Endothelial cell (in vitro differentiated cells): ENCODE measurements around the gene RBM39. TPM values are rescaled to one million over a fixed set of nuclear protein-coding genes. Genes with fewer than 3 reads are reported as not detected.

Source experiments
- DNase-seq: peaks from one replicate; pipeline ENCODE4 v3.0.0; 2021; ENCODE audit warnings: low spot score
- H3K27ac Mint-ChIP-seq: one replicate; pipeline ENCODE4 v1.8.0; 2021; ENCODE audit warnings: mixed read lengths, inconsistent platforms; ENCODE audit not compliant: unreplicated experiment
- H3K27me3 Mint-ChIP-seq: one replicate; pipeline ENCODE4 v1.8.0; 2021; ENCODE audit warnings: mild to moderate bottlenecking, moderate library complexity, mixed read lengths, inconsistent platforms; ENCODE audit not compliant: unreplicated experiment
- H3K36me3 Mint-ChIP-seq: one replicate; pipeline ENCODE4 v1.8.0; 2021; ENCODE audit warnings: mild to moderate bottlenecking, low read depth, mixed read lengths, inconsistent platforms; ENCODE audit not compliant: unreplicated experiment
- H3K4me1 Mint-ChIP-seq: one replicate; pipeline ENCODE4 v1.8.0; 2021; ENCODE audit warnings: mild to moderate bottlenecking, mixed read lengths, inconsistent platforms; ENCODE audit not compliant: unreplicated experiment
- H3K4me3 Mint-ChIP-seq: one replicate; pipeline ENCODE4 v1.8.0; 2021; ENCODE audit warnings: mild to moderate bottlenecking, mixed read lengths, inconsistent platforms; ENCODE audit not compliant: unreplicated experiment
- H3K9me3 Mint-ChIP-seq: one replicate; pipeline ENCODE4 v1.8.0; 2021; ENCODE audit warnings: mixed read lengths, inconsistent platforms; ENCODE audit not compliant: unreplicated experiment
- CTCF ChIP-seq: fragments of 200-600 bp; sonication (generic); IDR thresholded peaks from one replicate; pipeline ENCODE4 v1.5.0; 2021; ENCODE audit warnings: antibody characterized with exemption; ENCODE audit not compliant: unreplicated experiment
- total RNA-seq: library from RNA; stranded (reverse); fragmentation: NEBNext Ultra II Directional; extraction: Animal tissue kit (Norgen Biotek cat#: 25700); gene quantifications from one replicate; pipeline ENCODE4 v1.2.1, GENCODE V29; 2021; ENCODE audit not compliant: unreplicated experiment

Gene RBM39
- total RNA-seq, 1 donor from 2014 or later, result 308 TPM

- Mint-ChIP-seq H3K36me3 (no peaks in the 10 kb centered on the region), H3K4me1 (peaks cover 37% of the 10 kb centered on the region)
Measured at GRCh38 chr20:35662551-35662950, 79.5 kb downstream of the RBM39 start.

GRCh38 chr20:35661908-35662307 lies 80.2 kb downstream of the RBM39 start:
- Mint-ChIP-seq H3K4me1 (peaks cover 37% of the 10 kb centered on the region), H3K9me3 (no peaks in the 10 kb centered on the region), H3K36me3 (no peaks in the 10 kb centered on the region), H3K27me3 (no peaks in the 10 kb centered on the region), H3K4me3 (peak overlapping the region; percentile 68), H3K27ac (peak overlapping the region; percentile 68)
- DNase-seq, result no peak
- TF ChIP-seq CTCF, result no peak

More at GRCh38 chr20:35662551-35662950, 79.5 kb downstream of the RBM39 start:
- no peaks in the 10 kb centered on the region for H3K27me3 Mint-ChIP-seq
- DNase-seq, result no peak
- H3K9me3 Mint-ChIP-seq, result no peaks in the 10 kb centered on the region
- H3K27ac Mint-ChIP-seq, result peak overlapping the region; percentile 22
- TF ChIP-seq CTCF, result no peak
- H3K4me3 Mint-ChIP-seq, result peak overlapping the region; percentile 74

- H3K9me3 Mint-ChIP-seq, result no peaks in the 10 kb centered on the region
- no peak for DNase-seq
- TF ChIP-seq CTCF, result no peak
- no peak overlapping the region for H3K4me3 Mint-ChIP-seq
- H3K27me3 Mint-ChIP-seq, result no peaks in the 10 kb centered on the region
- H3K4me1 Mint-ChIP-seq, result peaks cover 37% of the 10 kb centered on the region
- no peaks in the 10 kb centered on the region for H3K36me3 Mint-ChIP-seq
- peak overlapping the region; percentile 64 for H3K27ac Mint-ChIP-seq
Measured at GRCh38 chr20:35661053-35661452, 81.0 kb downstream of the RBM39 start.

GRCh38 chr20:35660122-35660937 lies 81.7 kb downstream of the RBM39 start:
- no peaks in the 10 kb centered on the region for H3K9me3 Mint-ChIP-seq
- H3K4me3 Mint-ChIP-seq, result no peak overlapping the region
- H3K4me1 Mint-ChIP-seq, result peaks cover 37% of the 10 kb centered on the region
- no peak for TF ChIP-seq CTCF
- no peak for DNase-seq
- H3K36me3 Mint-ChIP-seq, result no peaks in the 10 kb centered on the region
- H3K27ac Mint-ChIP-seq, result peak overlapping the region; percentile 64
- no peaks in the 10 kb centered on the region for H3K27me3 Mint-ChIP-seq

GRCh38 chr20:35657271-35657670 lies 84.8 kb downstream of the RBM39 start:
- no peak for TF ChIP-seq CTCF
- no peaks in the 10 kb centered on the region for H3K27me3 Mint-ChIP-seq
- DNase-seq, result no peak
- no peak overlapping the region for H3K4me3 Mint-ChIP-seq
- H3K36me3 Mint-ChIP-seq, result no peaks in the 10 kb centered on the region
- peaks cover 18% of the 10 kb centered on the region for H3K4me1 Mint-ChIP-seq
- H3K27ac Mint-ChIP-seq, result peak overlapping the region; percentile 37
- H3K9me3 Mint-ChIP-seq, result no peaks in the 10 kb centered on the region
